Mesothelial cell of epicardium (in vitro differentiated cells): ENCODE measurements around the gene ZNF695. TPM values are rescaled to one million over a fixed set of nuclear protein-coding genes. Genes with fewer than 3 reads are reported as not detected.
"Not testable (repeated sequence)": the region's sequence is repeated elsewhere in the genome, so short reads cannot be mapped to it uniquely, and the experiment has no call there.

Source experiments
- DNase-seq, 2 experiments: peaks; one replicate each; pipeline ENCODE4 v3.0.0; 2021; ENCODE audit warnings: low spot score in 2 of 2; ENCODE audit not compliant: unreplicated experiment in 2 of 2
- H3K27ac Mint-ChIP-seq: 2 replicates; pipeline ENCODE4 v1.8.0; 2021; ENCODE audit warnings: mixed read lengths
- H3K27me3 Mint-ChIP-seq: 2 replicates; pipeline ENCODE4 v1.8.0; 2021; ENCODE audit warnings: low read depth, mixed read lengths
- H3K36me3 Mint-ChIP-seq: 2 replicates; pipeline ENCODE4 v1.8.0; 2021; ENCODE audit warnings: mixed read lengths
- H3K4me1 Mint-ChIP-seq: 2 replicates; pipeline ENCODE4 v1.8.0; 2021; ENCODE audit warnings: mixed read lengths
- H3K4me3 Mint-ChIP-seq: 2 replicates; pipeline ENCODE4 v1.8.0; 2021; ENCODE audit warnings: mild to moderate bottlenecking, moderate library complexity, mixed read lengths
- H3K9me3 Mint-ChIP-seq: 2 replicates; pipeline ENCODE4 v1.8.0; 2021; ENCODE audit warnings: mixed read lengths
- total RNA-seq: library from RNA; stranded (reverse); gene quantifications from 3 replicates; pipeline ENCODE4 v1.2.1, GENCODE V29; 2021
- TF ChIP-seq, protein P1 (sequence below): fragments of 200-600 bp; sonication (generic); IDR thresholded peaks from one replicate; pipeline ENCODE4 v1.5.0; 2021; ENCODE audit warnings: antibody characterized with exemption; ENCODE audit not compliant: unreplicated experiment

The ZNF695 gene
- total RNA-seq, 1 donor from 2014 or later: 5.9 TPM

DNA sequence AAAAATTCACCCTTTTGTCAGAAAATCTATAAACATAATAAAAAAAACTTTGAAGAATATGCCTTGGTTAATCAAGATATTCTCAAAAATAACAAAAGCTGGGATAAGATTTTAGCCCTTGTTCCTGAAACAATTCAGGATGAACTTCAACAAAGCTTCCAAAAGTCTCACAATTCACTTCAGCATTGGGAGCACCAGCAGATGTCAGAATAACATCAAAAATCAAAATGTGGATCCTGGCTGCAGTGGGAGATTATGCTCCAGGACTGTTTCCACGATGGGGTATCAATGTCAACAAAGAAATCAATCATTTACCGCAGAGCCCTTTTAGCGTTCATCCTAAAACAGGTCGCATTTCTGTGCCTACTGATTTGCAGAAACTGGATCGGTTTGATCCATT is 35.5 kb upstream of the ZNF695 start:
- Mint-ChIP-seq H3K27ac (no peak overlapping the region), H3K36me3 (peaks cover 78% of the 10 kb centered on the region)
- DNase-seq: no peak

DNA sequence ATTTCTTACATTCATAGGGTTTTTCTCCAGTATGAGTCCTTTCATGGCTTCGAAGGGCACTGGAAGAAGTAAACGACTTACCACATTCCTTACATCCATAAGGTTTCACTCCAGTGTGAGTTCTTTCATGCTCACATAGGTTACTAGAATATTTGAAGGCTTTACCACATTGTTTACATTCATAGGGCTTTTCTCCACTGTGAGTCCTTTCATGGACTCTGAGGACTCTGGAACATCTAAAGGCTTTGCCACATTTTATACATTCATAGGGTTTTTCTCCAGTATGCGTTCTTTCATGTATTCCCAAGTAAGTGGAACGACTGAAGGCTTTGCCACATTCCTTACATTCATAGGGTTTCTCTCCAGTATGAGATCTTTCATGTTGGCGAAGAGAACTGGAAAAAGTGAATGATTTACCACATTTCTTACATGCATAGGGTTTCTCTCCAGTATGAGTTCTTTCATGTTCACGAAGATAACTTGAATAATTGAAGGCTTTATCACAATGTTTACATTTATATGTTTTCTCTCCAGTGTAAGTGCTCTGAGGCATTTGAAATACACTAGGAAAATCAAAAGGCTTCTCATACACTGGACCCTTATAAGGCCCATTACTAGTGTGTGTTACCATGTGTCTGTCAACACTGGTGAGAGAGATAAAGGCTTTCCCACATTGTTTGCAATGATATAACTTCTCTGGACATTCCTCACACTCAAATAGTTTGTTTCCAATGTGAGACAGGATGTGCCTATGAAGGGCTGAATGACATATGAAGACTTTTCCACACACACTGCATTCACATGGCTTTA is 29.9 kb upstream of the ZNF695 start:
- H3K9me3 Mint-ChIP-seq: peaks cover 82% of the 10 kb centered on the region
- no peak overlapping the region for H3K27ac Mint-ChIP-seq
- H3K4me1 Mint-ChIP-seq: no peaks in the 10 kb centered on the region
- no peak for DNase-seq
- H3K4me3 Mint-ChIP-seq: no peak overlapping the region
- peaks cover 83% of the 10 kb centered on the region for H3K36me3 Mint-ChIP-seq
- H3K27me3 Mint-ChIP-seq: no peaks in the 10 kb centered on the region
- TF ChIP-seq, protein P1, sequence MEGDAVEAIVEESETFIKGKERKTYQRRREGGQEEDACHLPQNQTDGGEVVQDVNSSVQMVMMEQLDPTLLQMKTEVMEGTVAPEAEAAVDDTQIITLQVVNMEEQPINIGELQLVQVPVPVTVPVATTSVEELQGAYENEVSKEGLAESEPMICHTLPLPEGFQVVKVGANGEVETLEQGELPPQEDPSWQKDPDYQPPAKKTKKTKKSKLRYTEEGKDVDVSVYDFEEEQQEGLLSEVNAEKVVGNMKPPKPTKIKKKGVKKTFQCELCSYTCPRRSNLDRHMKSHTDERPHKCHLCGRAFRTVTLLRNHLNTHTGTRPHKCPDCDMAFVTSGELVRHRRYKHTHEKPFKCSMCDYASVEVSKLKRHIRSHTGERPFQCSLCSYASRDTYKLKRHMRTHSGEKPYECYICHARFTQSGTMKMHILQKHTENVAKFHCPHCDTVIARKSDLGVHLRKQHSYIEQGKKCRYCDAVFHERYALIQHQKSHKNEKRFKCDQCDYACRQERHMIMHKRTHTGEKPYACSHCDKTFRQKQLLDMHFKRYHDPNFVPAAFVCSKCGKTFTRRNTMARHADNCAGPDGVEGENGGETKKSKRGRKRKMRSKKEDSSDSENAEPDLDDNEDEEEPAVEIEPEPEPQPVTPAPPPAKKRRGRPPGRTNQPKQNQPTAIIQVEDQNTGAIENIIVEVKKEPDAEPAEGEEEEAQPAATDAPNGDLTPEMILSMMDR: no peak

More for the DNA sequence above, 35.5 kb upstream of the ZNF695 start:
- TF ChIP-seq, protein P1: no peak
- Mint-ChIP-seq H3K9me3 (peaks cover 76% of the 10 kb centered on the region), H3K27me3 (no peaks in the 10 kb centered on the region), H3K4me3 (no peak overlapping the region), H3K4me1 (no peaks in the 10 kb centered on the region)

DNA sequence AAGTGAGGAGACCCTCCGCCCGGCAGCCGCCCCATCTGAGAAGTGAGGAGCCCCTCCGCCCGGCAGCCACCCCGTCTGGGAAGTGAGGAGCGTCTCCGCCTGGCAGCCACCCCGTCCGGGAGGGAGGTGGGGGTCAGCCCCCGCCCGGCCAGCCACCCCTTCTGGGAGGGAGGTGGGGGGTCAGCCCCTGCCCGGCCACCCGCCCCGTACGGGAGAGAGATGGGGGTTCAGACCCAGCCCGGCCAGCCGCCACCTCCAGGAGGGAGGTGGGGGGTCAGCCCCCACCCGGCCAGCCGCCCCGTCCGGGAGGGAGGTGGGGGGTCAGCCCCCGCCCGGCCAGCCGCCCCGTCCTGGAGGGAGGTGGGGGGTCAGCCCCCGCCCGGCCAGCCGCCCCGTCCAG is 24.4 kb upstream of the ZNF695 start:
- peaks cover 63% of the 10 kb centered on the region for H3K9me3 Mint-ChIP-seq
- H3K36me3 Mint-ChIP-seq: peaks cover 44% of the 10 kb centered on the region
- H3K27me3 Mint-ChIP-seq, DNase-seq, H3K4me3 Mint-ChIP-seq, H3K4me1 Mint-ChIP-seq, H3K27ac Mint-ChIP-seq: not testable (repeated sequence)

DNA sequence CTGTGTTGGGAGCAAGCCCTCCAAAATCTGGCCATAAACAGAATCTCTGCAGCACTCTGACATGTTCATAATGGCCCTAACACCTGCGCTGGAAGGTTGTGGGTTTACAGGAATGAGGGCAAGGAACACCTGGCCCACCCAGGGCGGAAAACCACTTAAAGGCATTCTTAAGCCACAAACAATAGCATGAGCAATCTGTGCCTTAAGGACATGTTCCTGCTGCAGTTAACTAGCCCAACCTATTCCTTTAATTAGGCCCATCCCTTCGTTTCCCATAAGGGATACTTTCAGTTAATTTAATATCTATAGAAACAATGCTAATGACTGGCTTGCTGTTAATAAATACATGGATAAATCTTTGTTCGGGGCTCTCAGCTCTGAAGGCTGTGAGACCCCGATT is 16.8 kb upstream of the ZNF695 start:
- not testable (repeated sequence) for H3K27me3 Mint-ChIP-seq, H3K4me1 Mint-ChIP-seq, H3K27ac Mint-ChIP-seq, H3K4me3 Mint-ChIP-seq, H3K36me3 Mint-ChIP-seq, DNase-seq
- peaks cover 62% of the 10 kb centered on the region for H3K9me3 Mint-ChIP-seq

DNA sequence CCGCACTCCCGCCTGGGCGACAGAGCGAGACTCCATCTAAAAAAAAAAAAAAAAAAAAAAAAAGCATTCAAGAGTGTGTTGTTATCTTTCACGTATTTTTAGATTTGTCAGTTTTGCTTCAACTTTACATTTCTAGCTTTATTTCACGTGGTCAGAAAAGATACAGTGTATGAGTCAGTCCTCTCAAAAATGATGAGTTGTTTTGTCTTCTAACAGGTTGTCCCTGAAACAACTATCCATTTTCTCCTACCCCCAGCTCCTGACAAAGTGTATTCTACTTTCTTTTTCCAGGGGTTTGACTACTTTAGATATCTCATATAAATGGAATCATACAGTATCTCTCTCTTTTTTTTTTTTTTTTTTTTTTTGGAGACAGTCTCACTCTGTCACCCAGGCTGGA is 5.5 kb upstream of the ZNF695 start:
- Mint-ChIP-seq H3K4me3 (no peak overlapping the region), H3K36me3 (no peaks in the 10 kb centered on the region), H3K27ac (no peak overlapping the region), H3K4me1 (no peaks in the 10 kb centered on the region), H3K9me3 (peaks cover 23% of the 10 kb centered on the region), H3K27me3 (no peaks in the 10 kb centered on the region)
- TF ChIP-seq, protein P1: no peak
- no peak for DNase-seq

DNA sequence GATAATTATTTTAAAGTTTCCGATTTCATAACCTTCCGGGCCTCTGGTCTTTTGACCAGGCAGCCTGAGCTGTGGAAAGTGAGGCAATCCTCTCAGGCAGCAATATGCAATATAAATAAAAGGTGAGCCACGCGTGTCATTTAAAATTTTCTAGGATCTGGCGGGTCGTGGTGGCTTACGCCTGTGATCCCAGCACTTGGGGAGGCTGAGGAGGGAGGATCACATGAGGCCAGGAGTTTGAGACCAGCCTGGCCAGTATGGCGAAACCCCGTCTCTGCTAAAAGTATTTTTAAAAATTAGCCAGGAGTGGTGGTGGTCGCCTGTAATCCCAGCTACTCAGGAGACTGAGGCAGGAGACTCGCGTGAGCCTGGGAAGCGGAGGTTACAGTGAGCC is 546 bp upstream of the ZNF695 start:
- Mint-ChIP-seq H3K4me1 (peaks cover 5% of the 10 kb centered on the region), H3K36me3 (peaks cover 18% of the 10 kb centered on the region), H3K9me3 (peaks cover 22% of the 10 kb centered on the region), H3K27me3 (no peaks in the 10 kb centered on the region), H3K4me3 (peak overlapping the region; percentile 100), H3K27ac (peak overlapping the region; percentile 100)
- TF ChIP-seq, protein P1: no peak
- DNase-seq: no peak

DNA sequence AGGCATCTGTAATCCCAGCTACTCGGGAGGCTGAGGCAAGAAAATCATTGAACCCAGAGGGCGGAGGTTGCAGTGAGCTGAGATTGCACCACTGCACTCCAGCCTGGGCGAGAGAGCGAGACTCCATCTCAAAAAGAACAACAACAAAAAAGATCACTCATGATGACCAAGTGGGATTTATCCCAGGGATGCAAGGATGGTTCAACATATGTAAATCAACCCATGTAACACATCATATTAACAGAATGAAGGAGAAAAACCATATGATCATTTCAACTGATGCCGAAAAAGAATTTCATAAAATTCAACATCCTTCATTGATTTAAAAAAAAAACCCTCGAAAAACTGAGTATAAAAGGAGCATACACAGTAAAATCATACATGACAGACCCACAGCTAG is 3.8 kb downstream of the ZNF695 start:
- not testable (repeated sequence) for H3K4me3 Mint-ChIP-seq, H3K4me1 Mint-ChIP-seq, H3K27ac Mint-ChIP-seq, DNase-seq, H3K27me3 Mint-ChIP-seq
- H3K9me3 Mint-ChIP-seq: peaks cover 48% of the 10 kb centered on the region
- H3K36me3 Mint-ChIP-seq: peaks cover 45% of the 10 kb centered on the region
